Astrocyte of the spinal cord (primary cell): ENCODE results near the gene HECW1.
"Not testable (repeated sequence)": the region's sequence is repeated elsewhere in the genome, so short reads cannot be mapped to it uniquely, and the experiment has no call there.

Experiments used
- DNase-seq: peaks from one replicate; pipeline ENCODE4 v3.0.0; 2011; ENCODE audit warnings: low read depth, low spot score
- H3K4me3 ChIP-seq: 2 replicates; pipeline ENCODE4 v1.5.1; 2011; ENCODE audit warnings: low read depth, mild to moderate bottlenecking, low read length, moderate library complexity
- CTCF ChIP-seq: IDR thresholded peaks from 2 replicates; pipeline ENCODE4 v1.5.1; 2012; ENCODE audit warnings: low read depth, mild to moderate bottlenecking, low read length, inconsistent platforms
- in situ Hi-C: cut with HindIII; loops from 2 replicates; pipeline ENCODE4 v1.10.0; 2017; ENCODE audit warnings: low sequenced_read_pairs

The HECW1 gene

GRCh38 chr7:43583424-43584194 is 471.2 kb downstream of the HECW1 start:
- H3K4me3 ChIP-seq = peak overlapping the region; percentile 94
- in situ Hi-C loops = no loop called here

GRCh38 chr7:43584195-43584586 is 471.7 kb downstream of the HECW1 start:
- in situ Hi-C loops = no loop called here
- peak; percentile 62 for DNase-seq
- TF ChIP-seq CTCF = no peak
- peak overlapping the region; percentile 94 for H3K4me3 ChIP-seq

More at GRCh38 chr7:43583424-43584194, 471.2 kb downstream of the HECW1 start:
- peak; percentile 48 for DNase-seq
- peak; percentile 16 for TF ChIP-seq CTCF

GRCh38 chr7:43584733-43585132 is 472.3 kb downstream of the HECW1 start:
- in situ Hi-C loops, DNase-seq: not testable (repeated sequence)
- peak overlapping the region; percentile 94 for H3K4me3 ChIP-seq

GRCh38 chr7:43585562-43585961 is 473.1 kb downstream of the HECW1 start:
- no peak for TF ChIP-seq CTCF
- H3K4me3 ChIP-seq = peak overlapping the region; percentile 94
- DNase-seq = peak; percentile 70
- in situ Hi-C loops = no loop called here

GRCh38 chr7:43586251-43586900 is 473.9 kb downstream of the HECW1 start:
- no peak for TF ChIP-seq CTCF
- in situ Hi-C loops = no loop called here
- peak; percentile 64 for DNase-seq
- H3K4me3 ChIP-seq = peak overlapping the region; percentile 94

- TF ChIP-seq CTCF = no peak
- H3K4me3 ChIP-seq = no peak overlapping the region
- DNase-seq = no peak
- in situ Hi-C loops = no loop called here
Observed at GRCh38 chr7:43588477-43589132, 476.2 kb downstream of the HECW1 start.

GRCh38 chr7:43589133-43589478 is 476.7 kb downstream of the HECW1 start:
- no peak for TF ChIP-seq CTCF
- no peak for DNase-seq
- no peak overlapping the region for H3K4me3 ChIP-seq
- in situ Hi-C loops = no loop called here
